Activated naive CD4-positive, alpha-beta T cell (primary cell): ENCODE measurements around the gene PTPRT.

Experiments
- DNase-seq, 4 experiments: peaks; one replicate each; lab custom pipeline; 2025; lab: John Stamatoyannopoulos, UW

Gene PTPRT

GRCh38 chr20:43022568-43022967, 167.1 kb downstream of the PTPRT start:
- no peak for DNase-seq

GRCh38 chr20:43022081-43022480, 167.6 kb downstream of the PTPRT start:
- DNase-seq, result no peak

DNA sequence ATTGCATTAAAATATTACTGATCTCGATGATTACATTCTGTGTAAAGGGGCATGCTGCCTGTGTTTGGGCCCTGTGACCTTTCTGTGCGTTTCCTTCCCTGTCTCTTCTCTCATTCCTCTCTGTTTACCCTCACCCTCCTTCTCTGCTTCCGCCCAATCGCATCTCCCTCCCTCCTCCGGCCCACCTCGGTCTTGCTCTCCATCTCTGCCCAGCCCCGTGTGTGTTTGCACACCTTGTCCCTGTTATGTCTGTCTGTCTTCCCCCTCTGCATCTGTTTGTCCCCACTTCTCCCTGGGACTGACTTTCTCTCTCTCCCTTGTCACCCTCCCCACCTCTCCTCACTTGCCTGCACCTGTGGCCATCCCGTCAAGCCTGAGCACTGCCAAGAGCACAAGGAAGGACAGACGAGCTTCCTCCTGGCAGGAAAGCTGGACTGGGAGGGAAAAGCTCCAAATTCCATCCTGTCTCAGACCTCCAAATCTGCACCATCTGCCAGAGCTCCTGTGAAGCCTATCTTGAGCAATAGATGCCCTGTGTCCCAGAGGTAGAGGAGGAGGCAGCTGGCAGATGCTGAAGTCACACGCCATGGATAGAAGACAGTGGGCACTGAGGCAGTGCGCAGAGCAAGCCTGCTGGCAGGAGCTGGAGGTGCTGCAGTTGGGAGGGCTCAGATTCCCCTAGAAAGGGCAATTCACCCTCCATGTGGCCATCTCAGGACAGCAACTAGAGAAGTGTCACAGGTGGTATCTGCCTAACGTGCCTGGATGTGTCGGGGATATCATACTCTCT, 172.3 kb downstream of the PTPRT start:
- no peak for DNase-seq

- DNase-seq, result no peak
Measured at GRCh38 chr20:43016257-43016656, 173.4 kb downstream of the PTPRT start.

DNA sequence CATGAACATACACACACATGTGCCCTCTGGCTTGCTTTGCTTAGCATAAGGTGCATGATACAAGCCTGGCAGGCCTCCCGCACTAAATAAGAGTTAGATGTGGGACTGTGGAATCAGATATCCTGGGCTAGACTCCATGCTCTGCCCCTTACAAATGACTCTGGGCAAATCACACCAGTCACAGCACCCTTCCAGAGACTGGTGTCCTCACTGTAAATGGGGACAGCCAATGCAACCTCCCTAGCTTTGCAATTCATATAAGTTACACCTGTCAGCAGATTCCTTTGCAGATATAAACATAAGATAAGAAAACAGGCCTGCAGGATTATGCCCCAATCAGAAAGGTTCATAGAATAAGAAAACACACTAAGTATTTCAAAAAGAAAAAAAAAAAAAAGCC, 174.1 kb downstream of the PTPRT start:
- DNase-seq, result no peak

DNA sequence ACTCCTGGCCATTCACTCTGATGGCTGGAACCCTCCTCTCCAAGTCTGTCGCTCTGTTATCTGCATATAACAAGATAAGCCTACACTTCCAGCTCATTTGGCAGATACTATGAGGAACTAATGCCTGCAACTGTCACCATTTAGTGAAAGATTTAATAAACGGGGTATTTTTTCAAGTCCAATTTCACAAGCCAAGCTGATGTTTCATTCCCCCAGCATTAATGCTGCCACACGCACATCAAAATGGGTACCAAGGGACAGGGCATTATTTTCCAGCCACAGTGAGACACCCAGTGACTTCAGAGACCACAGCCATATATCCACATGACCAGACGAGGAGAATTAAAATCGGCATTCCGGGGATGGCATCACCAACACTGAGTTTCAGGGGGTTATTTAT, 175.5 kb downstream of the PTPRT start:
- no peak for DNase-seq

DNA sequence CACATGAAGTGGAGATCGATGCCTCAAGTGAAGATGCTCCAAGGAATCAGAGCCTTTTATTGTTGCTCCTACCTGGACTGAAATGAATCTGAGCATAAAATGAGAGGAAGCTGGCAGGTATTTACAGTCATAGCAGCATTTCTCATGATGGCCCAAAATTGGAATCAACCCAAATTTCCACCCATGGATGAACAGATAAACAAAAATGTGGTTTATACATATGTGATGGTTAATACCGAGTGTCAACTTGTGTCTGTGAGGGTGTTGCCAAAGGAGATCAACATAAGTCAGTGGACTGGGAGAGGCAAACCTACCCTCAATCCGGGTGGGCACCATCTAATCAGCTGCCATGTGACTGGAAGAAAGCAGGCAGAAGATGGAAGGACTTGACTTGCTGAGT, 178.2 kb downstream of the PTPRT start:
- no peak for DNase-seq

DNA sequence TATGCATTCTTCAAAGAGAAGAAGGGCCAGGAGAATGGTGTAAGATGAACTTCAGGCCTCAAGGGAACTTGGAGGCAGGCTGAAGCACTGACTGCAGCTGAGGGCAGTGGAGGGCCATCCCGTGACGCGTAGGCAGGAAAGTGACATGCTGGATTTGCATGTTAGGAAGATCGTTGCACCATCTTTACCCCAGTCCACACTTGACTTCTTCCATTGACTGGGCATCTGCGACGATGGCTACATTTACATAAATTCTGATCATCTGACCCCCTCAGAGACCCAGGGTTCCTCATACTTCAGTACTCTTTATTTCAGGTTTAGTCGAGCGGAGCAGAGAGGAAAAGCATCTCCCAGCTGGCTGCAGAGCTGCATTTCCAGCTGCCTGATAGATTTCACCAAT, 180.2 kb downstream of the PTPRT start:
- DNase-seq, result no peak

GRCh38 chr20:43007525-43007924, 182.2 kb downstream of the PTPRT start:
- DNase-seq, result no peak

GRCh38 chr20:43006651-43007375, 182.9 kb downstream of the PTPRT start:
- no peak for DNase-seq

GRCh38 chr20:43003318-43003944, 186.3 kb downstream of the PTPRT start:
- no peak for DNase-seq

GRCh38 chr20:42996141-42996540, 193.6 kb downstream of the PTPRT start:
- no peak for DNase-seq

DNA sequence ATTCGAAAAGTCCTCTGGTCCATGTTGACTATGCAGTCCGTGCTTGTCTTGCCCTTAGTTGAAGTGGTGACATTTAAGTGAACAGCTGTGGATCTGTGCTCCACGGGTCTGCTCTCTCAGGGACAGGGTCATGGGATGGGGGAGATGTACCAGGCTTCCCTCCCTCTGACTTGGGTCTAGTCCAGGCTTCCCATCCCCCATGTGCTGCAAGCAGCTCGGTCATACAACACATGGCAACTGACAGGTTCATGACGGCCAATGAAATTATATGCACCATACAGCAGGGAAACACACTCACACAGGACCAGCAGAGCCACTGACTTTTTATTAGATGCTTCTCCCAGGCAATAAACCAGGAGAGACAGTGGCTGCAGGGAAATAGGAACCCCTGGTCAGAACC, 201.4 kb downstream of the PTPRT start:
- no peak for DNase-seq

DNA sequence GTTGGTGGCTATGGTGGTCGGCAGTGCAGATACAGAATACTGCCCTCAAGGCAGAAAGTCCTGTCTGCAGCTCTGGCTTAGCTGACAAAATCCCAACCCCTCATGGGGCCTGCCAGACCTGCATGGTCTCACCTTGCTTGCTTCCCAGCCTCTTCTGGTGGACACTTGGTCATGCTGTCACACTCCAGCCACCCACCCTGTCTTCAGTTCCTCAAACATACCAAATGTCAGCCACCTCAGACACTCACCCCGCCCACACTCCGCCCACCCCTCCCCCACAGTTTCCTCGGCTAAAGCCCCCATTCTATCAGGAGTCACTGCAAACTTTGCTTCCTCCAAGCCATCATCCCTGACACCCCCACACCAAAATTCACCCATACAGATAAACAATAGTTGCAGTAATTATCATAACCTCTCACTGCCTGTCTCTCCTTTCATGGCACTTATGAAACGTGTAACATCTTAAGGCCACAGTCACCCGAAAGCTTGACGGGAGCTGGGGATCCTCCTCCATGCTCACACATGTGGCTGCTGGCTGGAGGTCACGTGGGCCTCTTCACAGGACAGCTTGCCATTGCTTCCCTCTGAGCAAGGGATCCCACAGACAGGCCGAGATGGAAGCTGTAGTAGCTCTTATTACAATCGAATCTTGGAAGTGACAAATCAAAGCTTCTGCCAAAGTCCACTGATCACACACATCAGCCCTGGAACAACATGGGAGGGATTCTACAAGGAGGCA, 202.2 kb downstream of the PTPRT start:
- DNase-seq, result no peak

- DNase-seq, result no peak
Measured at GRCh38 chr20:42986143-42986773, 203.4 kb downstream of the PTPRT start.

DNA sequence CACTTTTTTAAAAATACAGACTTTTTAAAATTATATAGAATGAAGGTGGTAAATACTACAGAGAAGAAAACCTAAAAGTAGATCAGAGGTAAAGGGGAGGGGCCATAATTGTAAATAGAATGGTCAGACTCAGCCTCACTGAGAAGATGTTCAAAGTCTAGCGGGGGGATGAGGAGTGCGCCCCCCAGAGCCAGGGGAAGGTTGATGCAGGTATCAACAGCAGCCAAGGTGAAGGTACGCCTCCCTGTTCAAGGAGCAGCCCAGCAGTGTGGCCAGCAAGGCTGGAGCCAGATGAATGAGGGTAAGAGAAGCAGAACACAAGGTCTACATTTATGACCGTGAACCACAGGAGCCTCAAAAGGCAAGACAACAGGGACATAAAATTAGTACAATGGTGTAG, 204.1 kb downstream of the PTPRT start:
- DNase-seq, result no peak

GRCh38 chr20:42982218-42982617, 207.5 kb downstream of the PTPRT start:
- DNase-seq, result no peak

DNA sequence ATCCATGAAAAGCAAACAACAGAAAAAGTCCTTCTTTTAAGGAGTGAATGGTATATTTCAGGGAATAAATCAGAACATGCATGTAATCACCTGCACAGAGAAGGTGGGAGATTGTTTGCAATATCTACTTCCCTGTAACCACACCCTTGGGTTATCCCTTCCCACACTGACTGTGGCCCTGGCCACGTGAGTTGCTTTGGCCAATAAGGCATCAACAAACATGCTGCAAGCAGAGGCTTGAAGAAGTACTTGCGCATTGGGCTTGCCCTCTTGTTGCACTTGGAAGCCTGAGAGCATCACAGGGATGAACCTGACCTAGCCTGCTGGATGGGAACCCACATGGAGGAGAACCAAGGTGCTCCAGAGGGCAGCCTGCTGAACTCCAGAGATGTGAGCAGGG, 208.5 kb downstream of the PTPRT start:
- no peak for DNase-seq

GRCh38 chr20:42979720-42980119, 210.0 kb downstream of the PTPRT start:
- DNase-seq, result no peak

GRCh38 chr20:42978184-42978974, 211.3 kb downstream of the PTPRT start:
- no peak for DNase-seq

- no peak for DNase-seq
Measured at GRCh38 chr20:42975974-42976373, 213.7 kb downstream of the PTPRT start.
